ENCODE results near the gene TLDC2.
A peak's percentile ranks its signal among the peaks of the same experiment; 100 is the strongest.
"Not testable (repeated sequence)": the region's sequence is repeated elsewhere in the genome, so short reads cannot be mapped to it uniquely, and the experiment has no call there.

Gene TLDC2

GRCh38 chr20:36872852-36873251 is 3.1 kb upstream of the TLDC2 start:
- H3K4me3 Mint-ChIP-seq = no peak overlapping the region
- H3K27ac Mint-ChIP-seq = no peak overlapping the region

GRCh38 chr20:36873498-36874189 is 2.3 kb upstream of the TLDC2 start:
- ATAC-seq (ENCODE audit: low read depth) (no peak), DNase-seq (ENCODE audit: low spot score in 2 of 2) (no peak)
- peaks cover 4% of the 10 kb centered on the region for H3K4me1 Mint-ChIP-seq
- no peaks in the 10 kb centered on the region for H3K27me3 Mint-ChIP-seq
- no peak overlapping the region for H3K4me3 Mint-ChIP-seq
- H3K27ac Mint-ChIP-seq = no peak overlapping the region
- no peaks in the 10 kb centered on the region for H3K9me3 Mint-ChIP-seq
- no peaks in the 10 kb centered on the region for H3K36me3 Mint-ChIP-seq

More at GRCh38 chr20:36872852-36873251, 3.1 kb upstream of the TLDC2 start:
- DNase-seq (ENCODE audit: low spot score in 2 of 2) (no peak), ATAC-seq (ENCODE audit: low read depth) (no peak)
- H3K36me3 Mint-ChIP-seq = no peaks in the 10 kb centered on the region
- H3K4me1 Mint-ChIP-seq = peaks cover 4% of the 10 kb centered on the region
- no peaks in the 10 kb centered on the region for H3K9me3 Mint-ChIP-seq
- H3K27me3 Mint-ChIP-seq = no peaks in the 10 kb centered on the region

- H3K4me3 Mint-ChIP-seq; H3K36me3 Mint-ChIP-seq; H3K4me1 Mint-ChIP-seq; ATAC-seq (ENCODE audit: low read depth); DNase-seq (ENCODE audit: low spot score in 2 of 2); H3K9me3 Mint-ChIP-seq; H3K27ac Mint-ChIP-seq; H3K27me3 Mint-ChIP-seq: not testable (repeated sequence)
Observed at GRCh38 chr20:36875093-36875492, 845 bp upstream of the TLDC2 start.

GRCh38 chr20:36876473-36876833 is 515 bp downstream of the TLDC2 start:
- DNase-seq (ENCODE audit: low spot score in 2 of 2) = no peak

GRCh38 chr20:36878941-36879340 is 3.0 kb downstream of the TLDC2 start:
- Mint-ChIP-seq H3K27ac (no peak overlapping the region), H3K36me3 (no peaks in the 10 kb centered on the region), H3K4me3 (no peak overlapping the region), H3K27me3 (no peaks in the 10 kb centered on the region), H3K4me1 (peaks cover 4% of the 10 kb centered on the region), H3K9me3 (no peaks in the 10 kb centered on the region)
- DNase-seq (ENCODE audit: low spot score in 2 of 2) (no peak), ATAC-seq (ENCODE audit: low read depth) (no peak)

More at GRCh38 chr20:36876473-36876833, 515 bp downstream of the TLDC2 start:
- Mint-ChIP-seq H3K36me3 (no peaks in the 10 kb centered on the region), H3K4me3 (no peak overlapping the region), H3K27ac (no peak overlapping the region), H3K9me3 (no peaks in the 10 kb centered on the region), H3K4me1 (peaks cover 4% of the 10 kb centered on the region), H3K27me3 (no peaks in the 10 kb centered on the region)
- no peak for ATAC-seq (ENCODE audit: low read depth)

- ATAC-seq (ENCODE audit: low read depth) (no peak), DNase-seq (ENCODE audit: low spot score in 2 of 2) (no peak)
- H3K9me3 Mint-ChIP-seq = peaks cover 1% of the 10 kb centered on the region
- no peak overlapping the region for H3K4me3 Mint-ChIP-seq
- no peaks in the 10 kb centered on the region for H3K27me3 Mint-ChIP-seq
- peaks cover 4% of the 10 kb centered on the region for H3K4me1 Mint-ChIP-seq
- H3K36me3 Mint-ChIP-seq = no peaks in the 10 kb centered on the region
- H3K27ac Mint-ChIP-seq = no peak overlapping the region
Observed at GRCh38 chr20:36880741-36881250, 4.9 kb downstream of the TLDC2 start.

- H3K27me3 Mint-ChIP-seq = no peaks in the 10 kb centered on the region
- no peak overlapping the region for H3K27ac Mint-ChIP-seq
- H3K9me3 Mint-ChIP-seq = peaks cover 1% of the 10 kb centered on the region
- no peak overlapping the region for H3K4me3 Mint-ChIP-seq
- peaks cover 4% of the 10 kb centered on the region for H3K4me1 Mint-ChIP-seq
- no peaks in the 10 kb centered on the region for H3K36me3 Mint-ChIP-seq
- ATAC-seq (ENCODE audit: low read depth) = no peak
- no peak for DNase-seq (ENCODE audit: low spot score in 2 of 2)
Observed at GRCh38 chr20:36881331-36881730, 5.4 kb downstream of the TLDC2 start.

GRCh38 chr20:36881888-36882287 is 6.0 kb downstream of the TLDC2 start:
- H3K27ac Mint-ChIP-seq = no peak overlapping the region
- no peaks in the 10 kb centered on the region for H3K36me3 Mint-ChIP-seq
- no peaks in the 10 kb centered on the region for H3K27me3 Mint-ChIP-seq
- peaks cover 1% of the 10 kb centered on the region for H3K9me3 Mint-ChIP-seq
- no peak overlapping the region for H3K4me3 Mint-ChIP-seq
- H3K4me1 Mint-ChIP-seq = peaks cover 6% of the 10 kb centered on the region
- DNase-seq (ENCODE audit: low spot score in 2 of 2) = no peak
- no peak for ATAC-seq (ENCODE audit: low read depth)

- H3K36me3 Mint-ChIP-seq = no peaks in the 10 kb centered on the region
- DNase-seq (ENCODE audit: low spot score in 2 of 2) (no peak), ATAC-seq (ENCODE audit: low read depth) (no peak)
- H3K27me3 Mint-ChIP-seq = no peaks in the 10 kb centered on the region
- H3K4me1 Mint-ChIP-seq = peaks cover 11% of the 10 kb centered on the region
- peaks cover 1% of the 10 kb centered on the region for H3K9me3 Mint-ChIP-seq
- H3K27ac Mint-ChIP-seq = no peak overlapping the region
- H3K4me3 Mint-ChIP-seq = no peak overlapping the region
Observed at GRCh38 chr20:36883977-36884535, 8.1 kb downstream of the TLDC2 start.

GRCh38 chr20:36885356-36885755 is 9.4 kb downstream of the TLDC2 start:
- Mint-ChIP-seq H3K4me1 (peaks cover 11% of the 10 kb centered on the region), H3K36me3 (no peaks in the 10 kb centered on the region), H3K9me3 (peaks cover 1% of the 10 kb centered on the region), H3K4me3 (no peak overlapping the region), H3K27ac (no peak overlapping the region), H3K27me3 (no peaks in the 10 kb centered on the region)
- DNase-seq (ENCODE audit: low spot score in 2 of 2) = no peak
- no peak for ATAC-seq (ENCODE audit: low read depth)

- no peaks in the 10 kb centered on the region for H3K36me3 Mint-ChIP-seq
Observed at GRCh38 chr20:36886859-36887751, 11.2 kb downstream of the TLDC2 start.

GRCh38 chr20:36887752-36888090 is 11.8 kb downstream of the TLDC2 start:
- no peak overlapping the region for H3K4me3 Mint-ChIP-seq
- DNase-seq (ENCODE audit: low spot score in 2 of 2) = no peak
- H3K4me1 Mint-ChIP-seq = peaks cover 11% of the 10 kb centered on the region
- ATAC-seq (ENCODE audit: low read depth) = no peak
- H3K27me3 Mint-ChIP-seq = no peaks in the 10 kb centered on the region
- H3K36me3 Mint-ChIP-seq = no peaks in the 10 kb centered on the region
- no peak overlapping the region for H3K27ac Mint-ChIP-seq
- H3K9me3 Mint-ChIP-seq = peaks cover 1% of the 10 kb centered on the region

More at GRCh38 chr20:36886859-36887751, 11.2 kb downstream of the TLDC2 start:
- Mint-ChIP-seq H3K27me3 (no peaks in the 10 kb centered on the region), H3K9me3 (peaks cover 1% of the 10 kb centered on the region), H3K27ac (no peak overlapping the region), H3K4me1 (peaks cover 11% of the 10 kb centered on the region), H3K4me3 (peak overlapping the region; percentile 66)
- ATAC-seq (ENCODE audit: low read depth) (peak; percentile 95), DNase-seq (ENCODE audit: low spot score in 2 of 2) (peak; percentile 87 to 90)

- H3K36me3 Mint-ChIP-seq = peaks cover 4% of the 10 kb centered on the region
- H3K27ac Mint-ChIP-seq = no peak overlapping the region
- peaks cover 11% of the 10 kb centered on the region for H3K4me1 Mint-ChIP-seq
- H3K27me3 Mint-ChIP-seq = no peaks in the 10 kb centered on the region
- ATAC-seq (ENCODE audit: low read depth) (no peak), DNase-seq (ENCODE audit: low spot score in 2 of 2) (no peak)
- H3K4me3 Mint-ChIP-seq = no peak overlapping the region
- H3K9me3 Mint-ChIP-seq = peaks cover 1% of the 10 kb centered on the region
Observed at GRCh38 chr20:36888880-36889516, 13.1 kb downstream of the TLDC2 start.

GRCh38 chr20:36890586-36890985 is 14.6 kb downstream of the TLDC2 start:
- H3K4me1 Mint-ChIP-seq = peaks cover 9% of the 10 kb centered on the region
- H3K27ac Mint-ChIP-seq = no peak overlapping the region
- H3K9me3 Mint-ChIP-seq = no peaks in the 10 kb centered on the region
- H3K4me3 Mint-ChIP-seq = no peak overlapping the region
- ATAC-seq (ENCODE audit: low read depth) = no peak
- no peak for DNase-seq (ENCODE audit: low spot score in 2 of 2)
- H3K27me3 Mint-ChIP-seq = no peaks in the 10 kb centered on the region
- peaks cover 5% of the 10 kb centered on the region for H3K36me3 Mint-ChIP-seq
